SKM-1 treated with dmso at 0.1 percent for 144 hours (cell line): Measurements from ENCODE around the gene ARID3B.
"Not testable (repeated sequence)": the region's sequence is repeated elsewhere in the genome, so short reads cannot be mapped to it uniquely, and the experiment has no call there.

ENCODE experiments used
- DNase-seq: peaks from one replicate; lab custom pipeline; 2025; ENCODE audit not compliant: unreplicated experiment; lab: John Stamatoyannopoulos, UW

ARID3B gene

DNA sequence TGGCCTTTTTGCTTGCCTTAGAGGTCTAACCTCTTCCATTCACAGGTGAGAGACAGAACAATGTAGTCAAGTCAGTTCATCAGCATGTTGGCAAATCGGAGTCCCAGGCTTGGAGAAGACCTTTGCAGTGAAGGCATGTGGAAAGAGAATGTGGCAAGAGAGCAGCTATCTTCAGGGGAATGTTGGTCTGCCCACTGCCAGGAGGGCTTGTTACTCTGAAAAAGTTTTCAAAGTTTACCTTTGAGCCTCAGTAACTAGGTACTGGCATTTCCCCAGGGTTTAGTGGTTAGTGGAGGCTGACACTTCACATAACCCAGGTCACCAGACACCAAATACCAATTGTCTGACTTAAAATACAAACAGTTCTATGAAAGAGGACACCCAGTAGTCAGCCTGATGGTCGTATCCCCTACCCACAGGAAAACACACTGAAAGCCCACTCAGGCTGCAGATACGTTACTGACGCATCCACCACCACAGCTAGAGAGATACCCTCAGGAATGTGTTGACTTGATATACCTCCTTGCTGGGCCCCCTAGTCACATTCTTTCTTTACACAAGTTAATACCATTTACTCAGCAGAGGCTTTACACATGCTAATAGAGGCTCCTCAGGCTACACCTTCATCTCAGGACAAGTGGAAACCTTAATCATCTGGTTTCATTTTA, 9.7 kb upstream of the ARID3B start:
- no peak for DNase-seq

DNA sequence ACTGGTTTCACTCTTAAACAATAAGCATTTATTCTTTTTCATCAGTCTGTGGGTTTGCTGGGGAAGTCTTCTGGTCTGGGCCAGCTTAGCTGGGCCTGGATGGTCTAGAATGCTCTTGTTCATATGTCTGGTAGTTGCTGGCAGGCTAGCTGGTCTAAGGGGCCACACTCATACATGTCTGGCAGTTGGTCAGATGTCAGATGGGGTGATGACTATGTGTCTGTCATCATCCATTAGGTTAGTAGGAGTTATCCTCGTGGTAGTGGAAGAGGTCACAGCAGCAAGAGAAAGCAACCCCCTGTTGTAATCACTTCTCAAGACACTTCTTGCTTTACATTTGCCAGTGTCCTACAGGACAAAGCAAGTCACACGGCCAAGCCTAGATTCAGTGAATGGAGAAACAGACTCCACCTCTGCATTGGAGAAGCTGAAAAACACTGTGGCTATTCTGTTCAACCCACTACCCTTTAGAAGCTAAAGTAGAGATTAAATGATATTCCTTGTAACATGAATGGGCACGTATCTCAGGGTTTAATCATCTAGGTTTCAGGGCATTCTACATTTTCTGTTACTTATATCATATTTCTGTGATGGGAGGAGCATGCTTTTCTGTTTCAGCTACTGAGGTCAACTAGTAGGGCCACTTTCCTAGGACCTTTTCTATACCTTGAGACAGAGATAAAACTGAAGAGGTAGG, 5.5 kb upstream of the ARID3B start:
- no peak for DNase-seq

DNA sequence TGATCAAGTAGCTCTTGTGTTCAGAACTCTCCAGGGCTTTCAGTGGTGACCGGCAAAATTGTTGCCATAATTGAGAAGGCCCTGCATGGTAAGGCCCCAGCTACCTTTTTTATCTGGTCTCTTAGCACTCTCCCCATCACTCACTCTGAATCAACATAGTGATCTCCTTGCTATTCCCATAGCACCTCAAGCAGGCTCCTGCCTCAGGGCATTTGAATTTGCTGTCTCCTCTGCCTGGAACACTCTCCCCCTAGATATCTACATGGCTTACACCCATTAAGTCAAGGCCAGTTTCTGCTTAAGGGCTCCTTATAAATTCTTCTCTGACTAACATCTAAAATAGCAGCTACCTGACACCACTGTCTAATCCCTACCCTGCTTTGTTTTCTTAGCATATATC, 3.3 kb upstream of the ARID3B start:
- no peak for DNase-seq

DNA sequence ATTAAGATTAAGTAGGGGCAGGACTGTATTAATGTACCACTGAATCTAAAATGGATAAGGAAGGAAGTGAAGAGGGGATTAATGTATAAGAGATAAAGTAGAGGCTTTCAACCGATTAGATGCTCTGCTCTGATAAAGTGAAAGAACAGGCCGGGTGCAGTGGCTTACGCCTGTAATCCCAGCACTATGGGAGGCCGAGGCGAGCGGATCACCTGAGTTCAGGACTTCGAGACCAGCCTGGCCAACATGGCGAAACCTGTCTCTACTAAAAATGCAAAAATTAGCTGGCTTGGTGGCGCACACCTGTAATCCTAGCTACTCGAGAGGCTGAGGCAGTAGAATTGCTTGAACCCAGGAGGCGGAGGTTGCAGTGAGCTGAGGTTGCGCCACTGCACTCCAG, 1.5 kb upstream of the ARID3B start:
- DNase-seq, result not testable (repeated sequence)

- DNase-seq, result no peak
Observed at GRCh38 chr15:74540161-74540760, 759 bp upstream of the ARID3B start.

GRCh38 chr15:74541494-74542165, 610 bp downstream of the ARID3B start:
- peak; percentile 35 for DNase-seq

DNA sequence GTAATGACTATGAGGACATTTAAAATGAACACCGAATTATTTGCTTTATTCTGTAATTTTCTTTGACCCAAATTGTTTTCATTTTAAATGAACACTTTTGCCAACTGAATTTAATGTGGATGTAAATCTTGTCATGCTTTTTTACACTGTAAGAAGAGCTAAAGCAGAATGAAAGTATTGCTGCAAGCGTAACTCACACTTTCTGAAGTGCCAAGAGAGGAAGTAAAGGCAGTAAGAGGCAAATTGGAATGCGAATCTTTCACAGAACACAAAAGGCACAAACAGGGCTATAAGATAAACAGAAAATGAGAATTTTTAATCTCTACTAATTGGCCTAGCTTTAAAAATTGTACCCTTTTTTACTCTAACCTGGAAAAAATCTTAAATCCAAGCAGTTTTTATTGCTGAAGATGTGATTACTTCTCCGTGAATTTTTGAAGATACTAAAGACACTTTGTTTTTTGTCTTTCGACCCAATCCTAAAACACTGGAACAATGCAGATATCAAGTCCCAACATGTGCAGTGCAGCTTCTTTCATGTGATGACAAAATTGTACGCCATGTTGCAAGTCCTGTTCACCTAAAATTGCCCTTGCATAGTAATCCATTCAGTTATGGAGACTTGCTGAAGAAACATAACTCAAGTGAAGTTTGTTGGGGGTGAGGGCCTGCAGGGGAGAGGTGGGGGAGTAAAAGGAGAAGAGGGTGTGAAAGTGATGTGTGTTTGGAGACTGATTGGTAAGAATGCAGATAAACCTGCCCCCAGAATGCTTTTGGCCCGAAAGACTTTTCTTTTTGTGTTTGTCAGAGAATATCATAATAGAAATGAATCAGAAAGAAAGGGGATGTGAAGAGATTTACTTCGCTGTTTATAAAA, 1.4 kb downstream of the ARID3B start:
- peak; percentile 35 for DNase-seq

- DNase-seq, result no peak
Observed at GRCh38 chr15:74543043-74543422, 2.0 kb downstream of the ARID3B start.

DNA sequence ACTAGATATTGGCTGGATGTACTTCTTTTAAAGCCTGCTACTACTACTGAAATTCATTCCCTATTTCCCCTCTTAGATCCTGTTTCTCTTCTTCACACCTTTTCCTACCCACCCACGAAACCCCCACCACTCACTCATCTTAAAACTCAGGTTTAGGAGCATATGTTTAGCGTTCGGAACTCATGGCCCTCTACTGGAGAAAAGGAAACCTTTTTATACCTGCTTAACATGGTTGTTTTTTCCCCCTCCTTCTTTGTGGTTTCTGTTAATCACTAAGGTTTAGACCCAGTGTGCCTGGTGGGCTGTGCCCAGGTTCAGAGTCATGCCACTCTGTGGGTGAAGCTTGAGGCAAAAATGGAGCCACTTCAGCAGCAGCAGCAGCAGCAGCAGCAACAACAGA, 2.6 kb downstream of the ARID3B start:
- no peak for DNase-seq

- DNase-seq, result no peak
Observed at GRCh38 chr15:74545086-74545485, 4.1 kb downstream of the ARID3B start.

GRCh38 chr15:74545776-74546656, 5.0 kb downstream of the ARID3B start:
- peak; percentile 92 for DNase-seq

DNA sequence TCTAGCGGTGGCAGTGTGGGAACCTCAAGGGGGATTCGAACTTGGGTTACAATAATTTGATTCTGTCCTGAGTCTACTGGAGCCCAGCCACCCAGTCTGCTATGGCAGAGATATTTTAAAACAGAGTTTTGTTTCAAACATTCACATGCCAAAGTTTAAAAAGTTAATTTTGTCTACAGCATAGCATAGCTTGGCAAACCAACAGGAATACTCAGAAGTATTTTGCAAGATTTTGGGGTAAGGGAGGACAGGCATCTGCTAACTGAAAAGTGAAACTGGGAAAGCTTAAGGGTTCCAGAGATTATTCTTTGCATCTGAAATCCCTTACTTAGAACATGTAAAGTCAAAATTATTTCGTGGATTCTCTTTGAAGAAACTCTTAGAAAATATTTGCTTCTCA, 6.6 kb downstream of the ARID3B start:
- DNase-seq, result no peak

DNA sequence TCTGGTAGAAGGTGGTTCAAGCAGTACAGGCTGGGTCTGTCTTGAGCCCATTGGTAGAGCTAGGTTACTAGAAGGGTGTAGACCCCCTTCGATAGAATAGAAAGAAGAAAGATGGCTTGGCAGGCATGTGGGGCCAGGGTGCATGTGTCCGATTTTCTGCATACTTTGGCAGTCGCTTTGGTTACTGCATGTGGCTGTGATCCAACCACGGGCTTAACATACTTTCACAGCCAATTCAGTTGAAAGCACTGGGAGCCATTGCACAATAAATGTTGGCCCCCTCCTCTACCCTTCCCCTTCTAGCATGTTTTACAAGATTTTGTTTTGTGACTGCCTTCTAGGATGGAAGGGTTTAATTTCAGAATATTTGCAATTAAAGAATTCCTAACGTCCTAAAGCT, 7.2 kb downstream of the ARID3B start:
- DNase-seq, result no peak

DNA sequence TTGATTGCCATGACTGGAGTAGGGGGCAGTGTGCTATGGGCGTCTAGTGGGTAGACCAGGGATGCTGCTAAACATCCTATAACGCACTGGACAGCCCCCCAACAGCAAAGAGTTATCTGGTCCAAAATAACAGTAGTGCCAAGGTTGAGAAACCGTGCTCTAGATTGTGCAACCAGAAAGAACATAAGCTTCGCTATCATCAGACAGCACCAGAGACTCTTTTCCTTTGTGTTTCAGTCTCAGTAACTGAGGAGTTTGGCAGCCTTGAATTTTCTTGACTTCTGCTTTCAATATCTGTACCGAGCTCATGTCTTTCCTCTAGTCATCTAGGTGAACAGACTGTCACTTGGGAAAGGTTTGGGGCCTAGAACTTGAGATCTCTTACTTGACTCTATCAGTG, 8.8 kb downstream of the ARID3B start:
- no peak for DNase-seq

- DNase-seq, result no peak
Observed at GRCh38 chr15:74551714-74552113, 10.7 kb downstream of the ARID3B start.

GRCh38 chr15:74552773-74553441, 11.9 kb downstream of the ARID3B start:
- no peak for DNase-seq

DNA sequence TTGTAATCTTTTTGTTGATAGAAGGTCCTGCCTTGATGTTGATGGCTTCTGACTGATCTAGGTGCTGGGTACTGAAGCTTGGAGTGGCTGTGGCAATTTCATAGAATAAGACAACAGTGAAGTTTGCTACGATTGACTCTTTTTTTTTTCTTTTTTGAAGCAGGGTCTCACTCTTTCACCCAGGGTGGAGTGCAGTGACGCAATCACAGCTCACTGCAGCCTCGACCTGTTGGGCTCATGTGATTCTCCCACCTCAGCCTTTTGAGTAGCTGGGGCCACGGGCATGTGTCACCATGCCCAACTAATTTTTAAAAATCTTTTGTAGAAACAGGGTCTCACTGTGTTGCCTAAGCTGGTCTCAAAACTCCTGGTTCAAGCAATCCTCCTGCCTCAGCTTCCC, 14.2 kb downstream of the ARID3B start:
- no peak for DNase-seq

GRCh38 chr15:74558706-74559105, 17.7 kb downstream of the ARID3B start:
- DNase-seq, result no peak

DNA sequence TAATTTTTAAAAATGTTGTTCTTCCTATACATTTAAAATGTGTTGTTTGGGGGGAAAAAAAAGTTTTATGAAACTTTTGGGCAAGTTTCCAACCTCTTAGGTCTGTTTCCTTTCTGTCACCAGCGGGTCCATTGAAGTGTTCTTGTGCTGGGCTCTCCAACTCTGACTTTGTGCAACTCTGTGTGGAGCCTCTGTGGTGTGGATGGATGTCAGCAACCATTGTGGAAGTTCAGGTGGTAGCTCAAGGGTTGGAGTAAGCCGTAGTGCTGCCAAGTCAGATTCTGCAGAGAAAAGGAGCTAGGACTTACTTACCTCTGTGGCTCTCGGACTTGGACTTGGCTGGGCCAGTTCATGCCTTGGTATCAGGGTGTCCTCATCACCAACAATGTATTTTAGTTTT, 22.4 kb downstream of the ARID3B start:
- no peak for DNase-seq
